ENCODE data around the gene ATP9A.

DNA sequence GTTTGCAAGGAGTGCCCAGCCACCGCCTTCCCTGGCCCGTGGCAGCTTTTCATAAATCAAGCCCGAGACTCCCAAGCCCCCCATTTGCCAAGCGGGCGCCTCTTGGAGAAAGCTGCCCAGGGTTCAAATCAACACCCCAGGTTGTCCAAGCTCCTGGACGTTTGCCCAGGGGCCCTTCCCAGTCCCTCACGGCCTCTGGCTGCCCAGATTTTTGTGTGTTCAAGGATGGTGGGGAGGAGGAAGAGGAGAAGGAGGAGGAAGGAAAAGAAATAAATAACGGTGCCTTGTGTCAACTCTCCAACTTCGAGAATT lies 205.1 kb downstream of the ATP9A start:
- TF ChIP-seq, protein P1, sequence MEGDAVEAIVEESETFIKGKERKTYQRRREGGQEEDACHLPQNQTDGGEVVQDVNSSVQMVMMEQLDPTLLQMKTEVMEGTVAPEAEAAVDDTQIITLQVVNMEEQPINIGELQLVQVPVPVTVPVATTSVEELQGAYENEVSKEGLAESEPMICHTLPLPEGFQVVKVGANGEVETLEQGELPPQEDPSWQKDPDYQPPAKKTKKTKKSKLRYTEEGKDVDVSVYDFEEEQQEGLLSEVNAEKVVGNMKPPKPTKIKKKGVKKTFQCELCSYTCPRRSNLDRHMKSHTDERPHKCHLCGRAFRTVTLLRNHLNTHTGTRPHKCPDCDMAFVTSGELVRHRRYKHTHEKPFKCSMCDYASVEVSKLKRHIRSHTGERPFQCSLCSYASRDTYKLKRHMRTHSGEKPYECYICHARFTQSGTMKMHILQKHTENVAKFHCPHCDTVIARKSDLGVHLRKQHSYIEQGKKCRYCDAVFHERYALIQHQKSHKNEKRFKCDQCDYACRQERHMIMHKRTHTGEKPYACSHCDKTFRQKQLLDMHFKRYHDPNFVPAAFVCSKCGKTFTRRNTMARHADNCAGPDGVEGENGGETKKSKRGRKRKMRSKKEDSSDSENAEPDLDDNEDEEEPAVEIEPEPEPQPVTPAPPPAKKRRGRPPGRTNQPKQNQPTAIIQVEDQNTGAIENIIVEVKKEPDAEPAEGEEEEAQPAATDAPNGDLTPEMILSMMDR (IDR thresholded peaks at IDR 0.05; ENCODE audit: control extremely low read depth in 1 of 3, insufficient read depth in 1 of 3, low read depth in 1 of 3, low read length in 3 of 3), result no peak
- TF ChIP-seq CEBPB (IDR thresholded peaks at IDR 0.05; ENCODE audit: low read depth, low read length), result no peak
- no peak for TF ChIP-seq FOSL1 (IDR thresholded peaks at IDR 0.05; ENCODE audit: insufficient read depth, low read depth, low read length)
- TF ChIP-seq JUND (IDR thresholded peaks at IDR 0.05; ENCODE audit: low read length), result no peak
- no peak for TF ChIP-seq POLR2AphosphoS5 (IDR thresholded peaks at IDR 0.05; ENCODE audit: low read depth, low read length)
- no peak for TF ChIP-seq SRF (IDR thresholded peaks at IDR 0.05; ENCODE audit: low read depth, low read length)
- no peak for TF ChIP-seq RNF2 (IDR thresholded peaks at IDR 0.05; ENCODE audit: borderline replicate concordance, low read depth, low read length, missing control alignments, poor library complexity, severe bottlenecking)
- TF ChIP-seq SAP30 (IDR thresholded peaks at IDR 0.05; ENCODE audit: insufficient read depth, insufficient replicate concordance, low read length), result no peak
- no peak for TF ChIP-seq EP300 (IDR thresholded peaks at IDR 0.05; ENCODE audit: borderline replicate concordance in 1 of 2, low read depth in 2 of 2, low read length in 2 of 2)
- no peak for TF ChIP-seq TBP (IDR thresholded peaks at IDR 0.05; ENCODE audit: low read depth, low read length)
- TF ChIP-seq SIN3A (conservative IDR thresholded peaks at IDR 0.05 in 1 of 2, IDR thresholded peaks at IDR 0.05 in 1 of 2; ENCODE audit: low read depth in 1 of 2, low read length in 2 of 2), result no peak
- TF ChIP-seq, protein P2, sequence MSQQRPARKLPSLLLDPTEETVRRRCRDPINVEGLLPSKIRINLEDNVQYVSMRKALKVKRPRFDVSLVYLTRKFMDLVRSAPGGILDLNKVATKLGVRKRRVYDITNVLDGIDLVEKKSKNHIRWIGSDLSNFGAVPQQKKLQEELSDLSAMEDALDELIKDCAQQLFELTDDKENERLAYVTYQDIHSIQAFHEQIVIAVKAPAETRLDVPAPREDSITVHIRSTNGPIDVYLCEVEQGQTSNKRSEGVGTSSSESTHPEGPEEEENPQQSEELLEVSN (IDR thresholded peaks at IDR 0.05), result no peak
- no peak for TF ChIP-seq TAF1 (IDR thresholded peaks at IDR 0.05; ENCODE audit: low read depth, low read length)
- no peak for TF ChIP-seq CHD2 (IDR thresholded peaks at IDR 0.05; ENCODE audit: low read length)

Data from H1 (cell line).